Measurements from ENCODE around the gene COL27A1. TPM values are rescaled to one million over a fixed set of nuclear protein-coding genes. Genes with fewer than 3 reads are reported as not detected.

Gene COL27A1
- total and polyA plus RNA-seq, 2 donors (not counting 3 experiments of a cell fraction or from before 2014, with no cell fraction given), result 14.7 to 49.1 TPM

DNA sequence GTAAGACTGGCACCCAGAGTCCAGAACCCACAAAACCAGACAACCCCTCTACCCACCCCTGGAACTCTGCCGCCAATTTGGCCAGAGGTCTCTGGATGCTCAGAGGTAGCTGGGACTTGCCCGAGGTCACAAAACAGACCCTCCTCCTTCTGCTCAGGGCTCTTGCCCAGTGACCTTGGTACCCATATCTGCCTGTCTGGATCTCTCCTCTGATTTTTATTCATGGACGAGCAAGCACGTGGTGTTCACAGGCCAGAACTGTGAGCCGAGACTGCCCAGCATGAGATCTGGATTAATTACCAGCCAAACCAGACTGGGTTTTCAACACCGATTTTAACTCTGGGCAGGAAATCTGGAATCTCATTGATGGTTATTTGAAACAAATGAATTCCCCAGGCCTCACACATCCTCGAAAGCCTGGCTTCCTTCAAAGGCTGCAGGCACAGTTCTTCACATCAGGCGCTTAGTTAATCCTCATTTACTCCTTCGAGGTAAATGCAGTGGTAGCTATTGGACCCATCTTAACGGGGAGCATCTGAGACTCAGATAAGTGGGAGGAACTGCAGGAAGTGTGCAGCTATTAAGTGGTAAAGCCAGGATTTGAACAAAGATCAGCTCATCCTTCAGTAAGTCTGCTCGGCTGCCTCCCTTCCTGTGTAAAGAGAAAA, 21.4 kb downstream of the COL27A1 start:
- H3K4me3 ChIP-seq (replicated peaks in 1 of 3; ENCODE audit: insufficient read depth in 1 of 3, low read depth in 1 of 3, low read length in 3 of 3), result no peak overlapping the region
- no peaks in the 10 kb centered on the region for H3K36me3 ChIP-seq (ENCODE audit: control insufficient read depth in 2 of 2, extremely low read depth in 1 of 2, insufficient read depth in 2 of 2, low read length in 2 of 2)
- H2AFZ ChIP-seq (ENCODE audit: low read depth, low read length), result no peak overlapping the region
- no peak overlapping the region for H3K4me2 ChIP-seq (ENCODE audit: insufficient read depth, low read length)
- no TSS peak for BruUV-seq (replicated peaks)
- TF ChIP-seq EZH2 (IDR thresholded peaks at IDR 0.05; ENCODE audit: borderline replicate concordance, low read depth, low read length, severe bottlenecking), result no peak
- no peak for TF ChIP-seq GATA2 (IDR thresholded peaks at IDR 0.05; ENCODE audit: insufficient read depth, insufficient read length, low read depth, low read length)
- no peak for TF ChIP-seq POLR2AphosphoS5 (IDR thresholded peaks at IDR 0.05; ENCODE audit: insufficient read depth, low read depth, low read length)
- TF ChIP-seq JUN (IDR thresholded peaks at IDR 0.05; ENCODE audit: borderline replicate concordance, insufficient read depth, insufficient read length, low read depth), result no peak
- TF ChIP-seq, protein P1, sequence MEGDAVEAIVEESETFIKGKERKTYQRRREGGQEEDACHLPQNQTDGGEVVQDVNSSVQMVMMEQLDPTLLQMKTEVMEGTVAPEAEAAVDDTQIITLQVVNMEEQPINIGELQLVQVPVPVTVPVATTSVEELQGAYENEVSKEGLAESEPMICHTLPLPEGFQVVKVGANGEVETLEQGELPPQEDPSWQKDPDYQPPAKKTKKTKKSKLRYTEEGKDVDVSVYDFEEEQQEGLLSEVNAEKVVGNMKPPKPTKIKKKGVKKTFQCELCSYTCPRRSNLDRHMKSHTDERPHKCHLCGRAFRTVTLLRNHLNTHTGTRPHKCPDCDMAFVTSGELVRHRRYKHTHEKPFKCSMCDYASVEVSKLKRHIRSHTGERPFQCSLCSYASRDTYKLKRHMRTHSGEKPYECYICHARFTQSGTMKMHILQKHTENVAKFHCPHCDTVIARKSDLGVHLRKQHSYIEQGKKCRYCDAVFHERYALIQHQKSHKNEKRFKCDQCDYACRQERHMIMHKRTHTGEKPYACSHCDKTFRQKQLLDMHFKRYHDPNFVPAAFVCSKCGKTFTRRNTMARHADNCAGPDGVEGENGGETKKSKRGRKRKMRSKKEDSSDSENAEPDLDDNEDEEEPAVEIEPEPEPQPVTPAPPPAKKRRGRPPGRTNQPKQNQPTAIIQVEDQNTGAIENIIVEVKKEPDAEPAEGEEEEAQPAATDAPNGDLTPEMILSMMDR (IDR thresholded peaks at IDR 0.05; ENCODE audit: extremely low read depth in 1 of 2, insufficient read depth in 1 of 2, low read depth in 1 of 2, low read length in 2 of 2), result no peak
- TF ChIP-seq FOS (IDR thresholded peaks at IDR 0.05; ENCODE audit: borderline replicate concordance, insufficient read depth, low read length), result no peak
- no peak for TF ChIP-seq MYC (IDR thresholded peaks at IDR 0.05; ENCODE audit: low read depth, low read length)
- TF ChIP-seq, protein P2, sequence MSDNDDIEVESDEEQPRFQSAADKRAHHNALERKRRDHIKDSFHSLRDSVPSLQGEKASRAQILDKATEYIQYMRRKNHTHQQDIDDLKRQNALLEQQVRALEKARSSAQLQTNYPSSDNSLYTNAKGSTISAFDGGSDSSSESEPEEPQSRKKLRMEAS (IDR thresholded peaks at IDR 0.05; ENCODE audit: insufficient read depth, insufficient read length), result no peak
- TF ChIP-seq POLR2A (IDR thresholded peaks at IDR 0.05; ENCODE audit: low read depth, low read length), result no peak
- POLR2A ChIA-PET, result no interaction called here
- no peaks in the 10 kb centered on the region for H4K20me1 ChIP-seq (replicated peaks; ENCODE audit: control insufficient read depth, extremely low read depth, insufficient read depth, low read length)
- peak; percentile 42 for FAIRE-seq
- H3K79me2 ChIP-seq (ENCODE audit: control insufficient read depth, insufficient read depth, low read length), result no peaks in the 10 kb centered on the region
- H3K27ac ChIP-seq (ENCODE audit: insufficient read depth, low read depth, low read length), result no peak overlapping the region
- H3K9ac ChIP-seq (replicated peaks; ENCODE audit: extremely low read depth, insufficient read depth, low read length), result no peak overlapping the region
- no peaks in the 10 kb centered on the region for H3K27me3 ChIP-seq (ENCODE audit: control insufficient read depth in 2 of 2, insufficient read depth in 2 of 2, low read length in 2 of 2)
- dilution Hi-C loops (cut with MboI; ENCODE audit: extremely low pct_ligation_motif_present, low sequenced_read_pairs) (no loop called here), intact Hi-C loops (cut with micrococcal nuclease) (loop anchor here (2.0 kb wide), 1 partner anchor 20 kb away; no protein-coding TSS in a partner anchor)
- no peaks in the 10 kb centered on the region for H3K9me3 ChIP-seq (replicated peaks; ENCODE audit: control insufficient read depth, insufficient read depth, low read length)
- no peaks in the 10 kb centered on the region for H3K9me1 ChIP-seq (replicated peaks; ENCODE audit: control insufficient read depth, extremely low read depth, insufficient read depth, low read length)
- DNase-seq (ENCODE audit: low read depth, low spot score), result no peak
- peaks cover 24% of the 10 kb centered on the region for H3K4me1 ChIP-seq (ENCODE audit: control insufficient read depth, extremely low read depth, insufficient read depth, low read length)
- CTCF ChIA-PET, result interaction anchor here (0.9 to 3.4 kb wide), 8 partner anchors 10 to 114 kb away, joined by 3 to 19 read pairs (median 4); partner anchors contain the start of gene COL27A1

Measured in endothelial cell of umbilical vein (primary cell).